Activated T-cell treated with anti-CD3 and anti-CD28 coated beads for 4 hours (primary cell): Measurements from ENCODE around the gene UNC13B.
"Not testable (repeated sequence)": the region's sequence is repeated elsewhere in the genome, so short reads cannot be mapped to it uniquely, and the experiment has no call there.

Experiments used
- DNase-seq: peaks from one replicate; pipeline ENCODE4 v3.0.0-alpha.2; 2020

The UNC13B gene

DNA sequence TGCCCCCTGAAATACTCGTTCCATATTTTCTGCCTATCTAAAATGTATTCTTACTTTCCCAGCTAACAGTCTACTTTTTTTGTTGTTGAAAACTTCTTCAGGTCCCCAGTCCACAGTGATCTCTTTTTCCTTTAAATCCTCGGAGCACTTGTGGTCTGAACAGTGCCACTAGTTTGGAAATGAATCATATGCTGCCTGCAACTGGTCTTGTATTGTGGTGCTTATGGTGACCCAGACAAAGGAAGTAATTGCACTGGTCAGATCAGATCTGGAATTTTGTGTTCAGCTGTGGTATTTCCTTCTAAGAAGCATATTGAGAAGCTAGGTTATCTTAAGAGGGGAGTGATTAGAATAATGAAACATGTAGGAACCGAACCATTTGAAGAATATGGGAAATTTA lies 2.9 kb downstream of the UNC13B start:
- DNase-seq: no peak

DNA sequence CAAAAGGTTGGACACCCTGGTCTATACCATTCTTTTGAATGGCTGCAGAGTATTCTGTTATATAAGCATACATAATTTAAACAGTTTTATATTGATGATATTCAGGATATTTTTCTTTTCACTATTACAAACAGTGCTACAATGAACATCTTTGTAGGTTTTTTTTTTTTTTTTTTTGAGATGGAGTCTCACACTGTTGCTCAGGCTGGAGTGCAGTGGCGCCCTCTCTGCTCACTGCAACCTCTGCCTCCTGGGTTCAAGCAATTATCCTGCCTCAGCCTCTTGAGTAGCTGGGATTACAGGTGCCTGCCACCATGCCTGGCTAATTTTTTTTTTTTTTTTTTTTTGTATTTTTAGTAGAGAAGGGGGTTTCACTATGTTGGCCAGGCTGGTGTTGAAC lies 5.6 kb downstream of the UNC13B start:
- DNase-seq: not testable (repeated sequence)

DNA sequence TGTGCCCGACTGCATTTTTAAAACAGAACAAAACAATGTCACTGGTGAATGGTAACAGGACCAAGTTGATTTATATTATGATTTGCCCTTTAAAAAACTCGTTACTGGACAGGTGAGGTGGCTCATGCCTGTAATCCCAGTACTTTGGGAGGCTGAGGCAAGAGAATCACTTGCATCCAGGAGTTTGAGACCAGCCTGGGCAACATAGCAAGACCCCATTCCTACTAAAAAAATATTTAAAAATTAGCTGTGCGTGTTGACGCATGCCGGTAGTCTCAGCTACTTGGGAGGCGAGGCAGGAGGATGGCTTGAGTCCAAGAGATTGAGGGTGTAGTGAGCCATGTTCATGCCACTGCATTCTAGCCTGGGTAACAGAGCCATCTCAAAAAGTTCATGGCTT lies 7.2 kb downstream of the UNC13B start:
- no peak for DNase-seq

DNA sequence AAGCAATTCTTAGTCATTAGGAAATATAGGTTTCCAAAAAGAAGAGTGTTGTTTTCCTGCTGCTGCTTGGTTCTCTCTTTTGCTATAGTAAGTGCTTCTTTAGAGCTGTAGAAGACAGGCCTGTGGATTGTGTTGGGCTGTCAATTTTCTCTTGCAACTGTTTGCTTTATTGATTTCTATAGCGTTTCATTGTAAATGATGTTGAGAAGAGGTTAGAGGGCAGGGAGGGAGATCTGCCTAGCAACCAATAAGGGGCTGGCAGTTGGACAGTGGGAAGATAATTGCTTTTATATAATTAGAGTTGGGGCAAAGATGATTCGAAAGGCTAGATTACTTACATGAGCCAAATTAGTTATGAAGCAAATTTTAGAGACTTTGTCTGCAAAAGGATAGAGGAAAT lies 11.1 kb downstream of the UNC13B start:
- no peak for DNase-seq

DNA sequence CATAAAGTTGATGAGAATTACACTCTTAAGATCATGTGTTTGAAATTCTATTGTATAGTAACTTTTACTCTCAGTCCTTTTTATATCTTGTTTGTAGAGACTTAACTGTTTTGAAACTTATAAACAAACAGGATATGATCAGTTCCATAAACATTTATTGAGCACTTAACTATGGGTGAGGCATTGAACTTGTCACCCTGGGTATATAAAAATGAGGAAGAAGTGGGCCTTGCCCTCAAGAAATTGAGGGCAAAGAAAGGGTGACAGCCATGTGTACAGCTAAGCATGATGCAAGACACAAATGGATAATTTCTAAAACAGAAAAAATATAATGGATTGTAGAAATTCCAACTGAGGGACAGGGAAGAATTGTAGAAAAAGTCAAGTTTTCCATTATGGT lies 15.7 kb downstream of the UNC13B start:
- no peak for DNase-seq

DNA sequence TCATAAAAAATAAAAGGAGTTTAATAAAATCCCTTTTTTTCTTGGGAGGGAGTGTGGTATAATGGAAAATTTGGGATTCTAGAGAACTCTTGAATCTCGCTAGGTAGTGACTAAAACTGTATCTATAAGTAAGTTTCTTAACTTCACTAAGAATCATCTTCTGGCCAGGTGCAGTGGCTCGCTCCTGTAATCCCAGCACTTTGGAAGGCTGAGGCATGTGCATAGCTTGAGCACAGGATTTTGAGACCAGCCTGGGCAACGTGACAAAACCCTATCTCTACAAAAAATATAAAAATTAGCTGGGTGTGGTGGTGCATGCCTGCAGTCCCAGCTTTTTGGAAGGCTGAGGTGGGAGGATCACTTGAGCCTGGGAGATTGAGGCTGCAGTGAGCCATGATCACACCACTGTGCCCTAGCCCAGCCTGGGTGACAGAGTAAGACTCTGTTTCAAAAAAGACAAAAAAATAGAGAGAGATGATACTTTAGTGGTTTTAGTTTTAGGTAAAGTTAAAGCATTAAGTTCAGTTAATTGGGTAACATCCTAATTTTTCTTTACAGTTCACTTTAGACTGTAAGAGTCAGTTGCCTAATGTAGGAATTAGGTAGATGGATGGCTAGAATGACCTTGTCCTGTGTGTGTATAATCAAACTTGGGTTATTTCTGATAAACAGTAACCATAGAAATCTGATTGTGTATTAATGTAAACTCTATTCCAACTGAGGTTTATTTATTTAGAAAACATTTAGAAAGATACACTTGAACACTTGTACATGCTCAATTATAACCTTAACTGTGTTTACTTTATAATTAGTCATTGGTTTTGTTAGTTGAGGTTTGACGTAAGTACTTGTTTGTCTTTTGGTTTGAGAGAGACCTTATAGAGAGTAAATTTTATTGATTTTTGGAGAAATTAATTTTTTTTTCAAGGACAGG lies 17.8 kb downstream of the UNC13B start:
- DNase-seq: no peak

DNA sequence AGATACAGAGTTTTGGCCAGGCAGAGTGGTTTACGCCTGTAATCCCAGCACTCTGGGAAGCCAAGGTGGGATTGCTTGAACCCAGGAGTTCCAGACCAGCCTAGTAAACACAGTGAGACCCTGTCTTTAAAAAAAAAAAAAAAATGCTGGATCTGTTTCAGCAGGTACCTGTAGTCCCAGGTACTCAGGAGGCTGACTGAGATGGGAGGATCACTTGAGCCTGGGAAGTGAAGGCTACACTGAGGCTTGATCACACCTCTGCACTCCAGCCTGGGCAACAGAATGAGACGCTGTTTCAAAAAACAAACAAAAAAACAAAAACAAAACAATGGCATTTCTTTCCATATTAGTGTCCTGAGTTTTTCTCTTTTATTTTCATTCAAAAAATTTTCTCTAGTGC lies 19.0 kb downstream of the UNC13B start:
- no peak for DNase-seq

DNA sequence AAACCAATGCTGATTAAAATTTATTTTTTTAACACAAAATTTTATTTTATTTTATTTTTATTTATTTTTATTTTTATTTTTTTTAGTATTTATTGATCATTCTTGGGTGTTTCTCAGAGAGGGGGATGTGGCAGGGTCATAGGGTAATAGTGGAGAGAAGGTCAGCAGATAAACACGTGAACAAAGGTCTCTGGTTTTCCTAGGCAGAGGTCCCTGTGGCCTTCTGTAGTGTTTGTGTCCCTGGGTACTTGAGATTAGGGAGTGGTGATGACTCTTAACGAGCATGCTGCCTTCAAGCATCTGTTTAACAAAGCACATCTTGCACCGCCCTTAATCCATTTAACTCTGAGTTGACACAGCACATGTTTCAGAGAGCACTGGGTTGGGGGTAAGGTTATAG lies 20.6 kb downstream of the UNC13B start:
- DNase-seq: not testable (repeated sequence)

DNA sequence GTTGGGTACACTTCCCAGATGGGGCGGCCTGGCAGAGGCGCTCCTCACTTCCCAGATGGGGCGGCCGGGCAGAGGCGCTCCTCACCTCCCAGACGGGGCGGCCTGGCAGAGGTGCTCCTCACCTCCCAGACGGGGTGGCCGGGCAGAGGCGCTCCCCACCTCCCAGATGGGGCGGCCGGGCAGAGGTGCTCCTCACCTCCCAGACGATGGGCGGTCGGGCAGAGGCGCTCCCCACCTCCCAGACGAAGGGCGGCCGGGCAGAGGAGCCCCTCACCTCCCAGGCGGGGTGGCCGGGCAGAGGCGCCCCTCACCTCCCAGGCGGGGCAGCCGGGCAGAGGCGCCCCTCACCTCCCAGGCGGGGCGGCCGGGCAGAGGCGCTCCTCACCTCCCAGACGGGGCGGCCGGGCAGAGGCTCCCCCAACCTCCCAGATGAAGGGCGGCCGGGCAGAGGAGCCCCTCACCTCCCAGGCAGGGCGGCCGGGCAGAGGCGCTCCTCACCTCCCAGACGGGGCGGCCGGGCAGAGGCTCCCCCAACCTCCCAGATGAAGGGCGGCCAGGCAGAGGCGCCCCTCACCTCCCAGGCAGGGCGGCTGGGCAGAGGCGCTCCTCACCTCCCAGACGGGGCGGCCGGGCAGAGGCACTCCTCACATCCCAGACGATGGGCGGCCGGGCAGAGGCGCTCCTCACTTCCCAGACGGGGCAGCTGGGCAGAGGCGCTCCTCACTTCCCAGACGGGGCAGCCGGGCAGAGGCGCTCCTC lies 21.4 kb downstream of the UNC13B start:
- not testable (repeated sequence) for DNase-seq

DNA sequence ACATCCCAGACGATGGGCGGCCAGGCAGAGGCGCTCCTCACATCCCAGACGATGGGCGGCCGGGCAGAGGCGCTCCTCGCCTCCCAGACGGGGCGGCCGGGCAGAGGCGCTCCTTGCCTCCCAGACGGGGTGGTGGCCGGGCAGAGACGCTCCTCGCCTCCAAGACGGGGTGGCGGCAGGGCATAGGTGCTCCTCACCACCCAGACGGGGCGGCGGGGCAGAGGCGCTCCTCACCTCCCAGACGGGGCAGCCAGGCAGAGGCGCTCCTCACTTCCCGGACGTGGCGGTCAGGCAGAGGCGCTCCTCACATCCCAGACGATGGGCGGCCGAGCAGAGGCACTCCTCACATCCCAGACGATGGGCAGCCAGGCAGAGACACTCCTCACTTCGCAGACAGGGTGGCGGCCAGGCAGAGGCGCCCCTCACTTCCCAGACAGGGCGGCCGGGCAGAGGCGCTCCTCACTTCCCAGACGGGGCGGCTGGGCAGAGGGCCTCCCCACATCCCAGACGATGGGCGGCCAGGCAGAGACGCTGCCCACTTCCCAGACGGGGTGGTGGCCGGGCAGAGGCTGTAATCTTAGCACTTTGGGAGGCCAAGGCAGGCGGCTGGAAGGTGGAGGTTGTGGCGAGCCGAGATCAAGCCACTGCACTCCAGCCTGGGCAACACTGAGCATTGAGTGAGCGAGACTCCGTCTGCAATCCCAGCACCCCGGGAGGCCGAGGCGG lies 22.1 kb downstream of the UNC13B start:
- DNase-seq: not testable (repeated sequence)

DNA sequence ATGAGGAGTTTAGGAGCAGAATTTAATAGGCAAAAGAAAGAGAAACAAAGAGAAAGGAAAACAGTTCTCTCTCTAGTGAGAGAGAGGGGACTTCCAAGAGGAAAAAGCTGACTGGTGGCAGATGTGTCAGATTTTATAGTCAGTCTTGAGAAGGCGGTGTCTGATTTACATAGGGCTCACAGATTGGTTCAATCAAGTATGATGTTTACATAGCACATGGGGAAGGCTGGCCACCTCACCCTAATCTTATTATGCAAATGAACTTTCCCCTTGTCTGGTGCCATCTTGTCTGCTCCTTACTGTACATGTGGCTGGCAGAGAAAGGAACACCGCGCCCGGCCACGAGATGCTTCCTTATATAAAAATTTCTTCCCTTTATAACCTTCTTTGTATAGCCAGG lies 24.7 kb downstream of the UNC13B start:
- DNase-seq: no peak

DNA sequence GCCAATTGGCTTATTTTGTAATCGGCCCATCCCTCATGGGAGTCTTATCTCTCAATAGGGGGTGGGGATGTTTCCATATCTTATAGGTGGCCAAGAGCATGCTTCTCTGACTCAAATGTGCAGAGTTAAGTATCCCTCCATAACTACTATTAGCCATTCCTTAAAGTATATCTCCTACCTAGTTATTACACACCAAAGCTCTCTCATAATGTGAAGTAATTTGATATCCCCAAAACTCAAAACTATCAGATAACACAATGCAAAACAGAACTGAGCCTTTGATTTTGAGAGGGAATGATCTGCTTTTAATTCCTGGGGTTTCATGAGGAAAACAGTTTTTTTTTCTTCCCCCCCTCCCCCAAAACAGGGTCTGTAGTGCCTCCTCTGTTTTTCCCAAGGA lies 28.4 kb downstream of the UNC13B start:
- DNase-seq: no peak

DNA sequence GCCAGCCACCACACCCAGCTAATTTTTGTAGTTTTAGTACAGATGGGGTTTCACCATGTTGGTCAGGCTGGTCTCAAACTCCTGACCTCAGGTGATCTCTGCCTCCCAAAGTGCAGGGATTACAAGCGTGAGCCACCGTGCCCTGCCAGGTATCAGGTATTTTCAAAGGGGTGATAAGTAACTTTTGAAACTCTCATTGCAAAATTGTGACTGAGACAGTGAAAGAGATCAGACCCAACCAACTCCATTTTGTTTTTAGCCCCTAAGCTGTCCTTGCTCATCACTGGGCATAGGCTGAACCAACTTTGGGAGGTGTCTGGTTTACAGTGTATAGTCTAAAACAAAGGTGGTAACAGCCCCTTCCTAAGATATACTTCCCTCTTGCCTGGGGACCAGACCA lies 29.3 kb downstream of the UNC13B start:
- DNase-seq: no peak

DNA sequence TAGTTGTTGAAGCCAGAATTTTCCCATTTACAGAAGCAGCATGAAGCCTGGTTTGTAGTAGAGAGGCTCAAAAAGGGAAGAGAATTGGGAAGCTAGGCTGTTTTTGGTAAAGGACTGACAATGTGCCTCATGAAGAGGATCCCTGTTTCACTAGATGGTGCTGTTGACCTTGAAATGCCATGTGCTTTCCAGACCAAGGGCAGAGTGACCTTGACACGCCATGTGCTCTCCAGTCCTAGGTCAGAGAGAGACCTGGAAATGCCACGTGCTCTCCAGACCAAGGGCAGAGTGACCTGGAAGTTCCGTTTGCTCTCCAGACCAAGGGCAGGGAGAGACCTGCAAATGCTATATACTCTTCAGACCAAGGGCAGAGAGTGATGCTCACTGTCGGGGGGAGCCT lies 32.0 kb downstream of the UNC13B start:
- DNase-seq: no peak

DNA sequence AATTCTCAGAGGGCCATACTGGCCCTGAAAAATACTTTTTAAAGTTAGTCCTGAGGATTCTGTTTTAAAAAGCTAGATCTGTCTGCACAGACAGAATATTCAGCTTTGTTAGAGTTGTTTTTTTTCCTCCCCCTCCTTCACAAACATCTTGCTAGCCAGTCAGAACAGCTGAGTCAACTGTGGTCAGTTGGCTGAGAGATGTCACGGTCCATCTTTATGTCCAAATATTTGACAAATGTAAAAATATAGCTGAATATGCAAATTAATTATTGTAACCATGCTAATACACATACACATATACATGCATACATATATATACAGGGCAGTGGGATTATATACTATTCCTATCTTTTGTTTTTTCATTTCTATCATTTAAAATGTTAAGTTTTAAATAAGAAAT lies 33.9 kb downstream of the UNC13B start:
- no peak for DNase-seq

DNA sequence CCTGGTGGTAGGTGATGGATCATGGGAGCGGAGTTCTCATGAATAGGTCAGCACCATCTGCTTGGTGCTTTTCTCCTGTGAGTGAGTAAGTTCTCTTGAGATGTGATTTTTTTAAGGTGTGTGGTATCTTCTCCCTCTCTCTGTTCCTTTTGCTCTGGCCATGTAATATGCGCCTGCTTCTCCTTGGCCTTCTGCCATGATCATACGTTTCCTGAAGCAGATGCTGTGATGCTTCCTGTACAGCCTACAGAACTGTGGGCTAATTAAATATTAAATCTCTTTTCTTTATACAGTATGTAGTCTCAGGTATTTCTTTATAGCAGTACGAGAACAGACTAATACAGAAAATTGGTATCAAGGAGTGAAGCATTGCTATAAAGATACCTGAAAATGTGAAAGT lies 36.4 kb downstream of the UNC13B start:
- no peak for DNase-seq

DNA sequence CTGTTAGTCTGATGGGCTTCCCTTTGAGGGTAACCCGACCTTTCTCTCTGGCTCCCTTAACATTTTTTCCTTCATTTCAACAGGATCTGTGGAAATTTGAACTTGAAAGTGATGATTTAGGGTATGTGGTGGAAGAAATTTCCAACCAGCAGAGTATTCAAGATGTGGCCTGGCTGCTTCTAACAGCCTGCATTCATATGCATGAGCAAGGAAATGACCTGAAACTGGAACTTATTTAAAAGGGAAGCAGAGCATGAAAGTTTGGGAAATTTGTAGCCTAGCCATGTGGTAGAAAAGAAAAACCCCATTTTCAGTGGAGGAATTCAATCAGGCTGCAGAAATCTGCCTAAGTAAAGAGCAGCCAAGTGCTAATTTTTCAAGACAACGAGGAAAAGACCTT lies 41.7 kb downstream of the UNC13B start:
- no peak for DNase-seq

DNA sequence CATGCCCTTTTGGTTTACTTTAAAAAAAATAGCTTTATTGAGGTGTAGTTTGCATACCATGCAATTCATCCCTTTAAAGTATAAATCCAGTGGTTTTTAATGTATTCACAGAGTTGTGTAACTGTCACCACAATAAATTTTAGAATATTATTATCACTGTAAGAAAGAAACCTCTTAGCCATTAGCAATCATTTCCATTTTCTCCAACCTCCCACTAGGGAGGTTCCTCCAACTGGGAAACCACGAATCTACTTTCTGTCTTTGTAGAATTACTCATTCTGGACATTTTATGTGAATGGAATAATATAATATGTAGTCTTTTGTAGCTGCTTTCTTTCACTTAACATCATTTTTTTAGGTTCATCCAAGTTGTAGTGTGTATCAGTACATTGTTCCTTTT lies 43.5 kb downstream of the UNC13B start:
- DNase-seq: no peak

DNA sequence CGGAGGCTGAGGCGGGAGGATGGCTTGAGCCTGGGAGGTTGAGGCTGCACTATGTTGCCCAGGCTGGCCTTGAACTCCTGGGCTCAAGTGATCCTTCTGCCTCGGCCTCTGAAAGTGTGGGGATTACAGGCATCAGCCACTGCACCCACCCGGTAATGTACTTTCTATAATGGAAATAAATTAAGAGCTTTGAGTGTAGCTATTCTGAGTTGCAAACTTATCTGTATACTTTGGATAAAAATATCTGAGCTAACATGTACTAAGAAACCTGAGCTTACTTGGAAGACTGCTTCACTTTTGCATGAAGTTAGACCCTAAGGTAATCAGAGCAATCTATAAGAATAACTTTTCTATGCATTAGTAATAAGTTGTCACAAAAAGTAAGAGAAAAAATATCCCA lies 50.0 kb downstream of the UNC13B start:
- DNase-seq: no peak

DNA sequence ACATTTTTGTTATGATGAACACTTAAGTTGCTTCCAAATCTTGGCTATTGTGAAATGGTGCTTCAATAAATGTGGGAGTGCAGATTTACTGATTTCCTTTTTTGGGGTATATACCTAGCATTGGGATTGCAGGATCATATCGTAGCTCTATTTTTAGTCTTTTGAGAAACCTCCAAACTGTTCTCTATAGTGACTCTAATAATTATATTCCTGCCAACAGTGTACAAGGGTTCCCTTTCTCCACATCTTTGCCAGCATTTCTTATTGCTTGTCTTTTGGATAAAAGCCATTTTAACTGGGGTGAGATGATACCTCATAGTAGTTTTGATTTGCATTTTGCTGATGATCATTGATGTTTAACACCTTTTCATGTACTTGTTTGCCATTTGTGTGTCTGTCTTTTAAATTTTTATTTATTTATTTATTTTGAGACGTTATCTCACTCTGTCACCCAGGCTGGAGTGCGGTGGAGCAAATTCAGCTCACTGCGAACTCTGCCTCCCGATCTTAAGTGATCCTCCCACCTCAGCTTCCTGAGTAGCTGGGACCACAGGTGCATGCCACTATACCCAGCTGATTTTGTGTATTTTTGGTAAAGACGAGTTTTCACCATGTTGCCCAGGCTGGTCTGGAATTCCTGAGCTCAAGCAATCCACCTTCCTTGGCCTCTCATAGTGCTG lies 59.0 kb downstream of the UNC13B start:
- no peak for DNase-seq

DNA sequence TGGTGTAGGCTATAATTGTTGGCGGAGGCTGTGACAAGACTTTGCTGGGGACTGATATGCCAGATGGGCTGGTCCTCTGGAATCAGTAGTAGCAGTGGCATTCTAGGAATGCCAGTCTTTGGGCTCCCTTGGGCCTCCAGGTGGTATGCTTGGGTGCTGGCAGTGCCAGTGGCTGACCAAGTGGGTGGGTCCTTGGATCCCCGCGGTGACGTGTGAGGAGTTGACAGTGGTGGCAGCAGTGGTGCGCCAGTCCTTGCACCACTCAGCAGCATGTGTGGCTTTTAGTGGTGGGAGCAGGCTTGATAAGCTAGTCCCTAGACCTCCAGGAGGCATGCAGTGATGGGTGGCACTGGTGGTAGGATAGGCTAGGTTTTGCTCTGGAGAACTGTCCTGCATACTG lies 63.9 kb downstream of the UNC13B start:
- DNase-seq: no peak

DNA sequence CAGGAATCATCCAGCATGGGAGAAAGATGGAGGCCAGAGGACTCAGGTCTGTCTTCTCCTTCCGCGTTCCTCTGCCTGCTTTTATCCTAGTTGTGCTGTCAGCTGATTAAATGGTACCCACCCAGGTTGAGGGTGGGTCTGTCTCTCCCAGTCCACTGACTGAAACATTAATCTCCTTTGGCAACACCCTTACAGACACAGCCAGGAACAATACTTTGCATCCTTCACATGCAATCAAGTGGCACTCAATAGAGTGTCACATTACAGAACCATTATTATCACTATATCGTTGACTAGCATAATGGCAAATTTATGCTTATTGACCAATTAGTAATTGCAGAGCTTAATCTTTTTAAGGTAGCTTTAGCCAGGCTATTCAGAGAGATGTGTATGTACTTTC lies 64.8 kb downstream of the UNC13B start:
- DNase-seq: no peak

DNA sequence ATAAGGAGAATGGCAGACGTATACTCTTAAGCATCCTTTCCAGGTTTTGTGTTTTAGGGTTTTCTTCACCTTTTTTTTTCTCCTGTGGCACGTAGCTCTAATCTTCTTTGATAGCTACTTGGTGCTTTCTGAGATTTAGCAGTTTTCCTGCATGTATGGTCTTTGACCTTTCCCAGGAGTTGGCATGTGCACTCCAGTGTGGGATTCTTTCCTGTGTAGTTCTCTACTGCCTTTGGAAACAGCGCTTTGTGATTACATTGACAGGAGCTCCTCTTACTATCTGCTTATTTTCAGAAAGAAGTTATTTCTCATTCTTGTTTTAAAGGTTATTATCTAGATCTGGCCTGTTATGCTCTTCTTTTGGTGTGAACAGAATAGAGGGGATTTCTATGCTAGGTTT lies 65.5 kb downstream of the UNC13B start:
- no peak for DNase-seq
